Cardiac muscle cell (in vitro differentiated cells and primary cell): ENCODE results near the gene KIF26A. TPM values are rescaled to one million over a fixed set of nuclear protein-coding genes. Genes with fewer than 3 reads are reported as not detected.

ENCODE experiments used
- DNase-seq, 2 donors: peaks; one replicate each; pipeline versions ENCODE4 v3.0.0 to v3.0.0-alpha.2; 2010 to 2017; ENCODE audit warnings: low read depth in 1 of 2, low spot score in 1 of 2
- H3K27ac ChIP-seq: fragments of 200-600 bp; sonication (generic); 2 replicates; pipeline ENCODE4 v1.5.1; 2016
- H3K27me3 ChIP-seq: fragments of 200-600 bp; sonication (generic); 2 replicates; pipeline ENCODE4 v1.6.0; 2016; ENCODE audit warnings: control low read depth
- H3K36me3 ChIP-seq: fragments of 200-600 bp; sonication (generic); 2 replicates; pipeline ENCODE4 v1.5.1; 2016; ENCODE audit warnings: control low read depth
- H3K4me1 ChIP-seq: fragments of 200-600 bp; sonication (generic); 2 replicates; pipeline ENCODE4 v1.8.1; 2017; ENCODE audit warnings: low read depth, mild to moderate bottlenecking, mixed run types
- H3K4me3 ChIP-seq: fragments of 200-600 bp; sonication (generic); 2 replicates; pipeline ENCODE4 v1.5.1; 2016; ENCODE audit warnings: mild to moderate bottlenecking
- H3K9me3 ChIP-seq: fragments of 200-600 bp; sonication (generic); 2 replicates; pipeline ENCODE4 v1.5.1; 2017; ENCODE audit warnings: low read depth, mild to moderate bottlenecking, control low read depth
- CTCF ChIP-seq: IDR thresholded peaks from 2 replicates; pipeline ENCODE4 v1.5.1; 2012; ENCODE audit warnings: low read depth, mild to moderate bottlenecking, low read length
- polyA plus RNA-seq: library from polyadenylated mRNA; unstranded; fragments of >200 nt; fragmentation: Nextera tagmentation; extraction: Ambion mirVana; gene quantifications from 2 replicates; pipeline ENCODE4 v1.2.1, GENCODE V29; 2016
- total RNA-seq: library from RNA; depleted of rRNA; stranded (reverse); fragments of >200 nt; gene quantifications from 2 replicates; pipeline ENCODE4 v1.2.3, GENCODE V29; 2016

Gene KIF26A
- total and polyA plus RNA-seq, 2 experiments from 2014 or later, result 9.9 to 74.9 TPM

GRCh38 chr14:104130974-104131651 lies 7.3 kb upstream of the KIF26A start:
- Histone ChIP-seq H3K4me1 (no peaks in the 10 kb centered on the region), H3K36me3 (no peaks in the 10 kb centered on the region), H3K27ac (no peak overlapping the region), H3K27me3 (peaks cover 34% of the 10 kb centered on the region), H3K4me3 (no peak overlapping the region), H3K9me3 (no peaks in the 10 kb centered on the region)
- DNase-seq, result peak; percentile 44 to 58
- peak; percentile 60 for TF ChIP-seq CTCF

- no peaks in the 10 kb centered on the region for H3K9me3 ChIP-seq
- peaks cover 43% of the 10 kb centered on the region for H3K27me3 ChIP-seq
- DNase-seq, result no peak
- no peak overlapping the region for H3K27ac ChIP-seq
- H3K36me3 ChIP-seq, result no peaks in the 10 kb centered on the region
- H3K4me3 ChIP-seq, result no peak overlapping the region
- no peaks in the 10 kb centered on the region for H3K4me1 ChIP-seq
- no peak for TF ChIP-seq CTCF
Observed at GRCh38 chr14:104131968-104132732, 6.2 kb upstream of the KIF26A start.

- Histone ChIP-seq H3K27me3 (peaks cover 45% of the 10 kb centered on the region), H3K9me3 (no peaks in the 10 kb centered on the region), H3K36me3 (no peaks in the 10 kb centered on the region), H3K4me3 (no peak overlapping the region), H3K27ac (no peak overlapping the region), H3K4me1 (no peaks in the 10 kb centered on the region)
- DNase-seq, result peak in 1 of 2 donors; percentile 80
- TF ChIP-seq CTCF, result no peak
Observed at GRCh38 chr14:104132981-104133380, 5.4 kb upstream of the KIF26A start.

- H3K4me1 ChIP-seq, result no peaks in the 10 kb centered on the region
- H3K27ac ChIP-seq, result no peak overlapping the region
- no peak overlapping the region for H3K4me3 ChIP-seq
- no peaks in the 10 kb centered on the region for H3K9me3 ChIP-seq
- peaks cover 45% of the 10 kb centered on the region for H3K27me3 ChIP-seq
- DNase-seq, result no peak
- TF ChIP-seq CTCF, result no peak
- no peaks in the 10 kb centered on the region for H3K36me3 ChIP-seq
Observed at GRCh38 chr14:104133496-104133895, 4.9 kb upstream of the KIF26A start.

GRCh38 chr14:104134061-104134965 lies 4.1 kb upstream of the KIF26A start:
- H3K4me1 ChIP-seq, result peaks cover 1% of the 10 kb centered on the region
- H3K4me3 ChIP-seq, result no peak overlapping the region
- no peak overlapping the region for H3K27ac ChIP-seq
- H3K27me3 ChIP-seq, result peaks cover 45% of the 10 kb centered on the region
- DNase-seq, result no peak
- no peaks in the 10 kb centered on the region for H3K36me3 ChIP-seq
- no peak for TF ChIP-seq CTCF
- H3K9me3 ChIP-seq, result no peaks in the 10 kb centered on the region
